Left lung (tissue), 10 donors: ENCODE measurements around the gene PDYN. TPM values are rescaled to one million over a fixed set of nuclear protein-coding genes. Genes with fewer than 3 reads are reported as not detected.

ENCODE experiments used
- ATAC-seq: fragments of 200-7000 bp; cut with Tn5 transposase; one replicate; pipeline ENCODE4 v1.9.1; 2020; ENCODE audit warnings: moderate library complexity
- DNase-seq, 4 donors: peaks; one replicate each; pipeline ENCODE4 v3.0.0-alpha.2; 2013 to 2020
- H3K27ac ChIP-seq, 2 donors: fragments of 200-600 bp; sonication (generic) in 1 of 2; one replicate each; pipeline versions ENCODE4 v1.5.0 to v1.8.0; 2020 to 2021
- H3K27me3 ChIP-seq, 2 donors: fragments of 200-600 bp; sonication (generic) in 1 of 2; one replicate each; pipeline versions ENCODE4 v1.5.0 to v1.8.0; 2020 to 2021
- H3K36me3 ChIP-seq, 2 donors: fragments of 200-600 bp; sonication (generic) in 1 of 2; one replicate each; pipeline versions ENCODE4 v1.5.0 to v1.8.0; 2020 to 2021
- H3K4me1 ChIP-seq, 2 donors: fragments of 200-600 bp; one replicate each; pipeline ENCODE4 v1.8.0; 2021
- H3K4me3 ChIP-seq, 2 donors: fragments of 200-600 bp; sonication (generic) in 1 of 2; one replicate each; pipeline versions ENCODE4 v1.5.0 to v1.8.0; 2020 to 2021; ENCODE audit warnings: mild to moderate bottlenecking in 1 of 2
- H3K9me3 ChIP-seq, 2 donors: fragments of 200-600 bp; sonication (generic) in 1 of 2; one replicate each; pipeline versions ENCODE4 v1.5.0 to v1.8.0; 2020 to 2021
- intact Hi-C, 2 donors: fragments of 100-400 bp; cut with DNase I; formaldehyde crosslinking; loops; one replicate each; pipeline versions ENCODE4 v1.11.2 to v1.14.2; 2022
- polyA plus RNA-seq, 6 donors: library from polyadenylated mRNA; unstranded; fragments of 120-200 nt; gene quantifications; one replicate each; pipeline ENCODE4 v1.2.1, GENCODE V29; 2013; ENCODE audit not compliant: insufficient read length in 6 of 6
- total RNA-seq, 2 donors: library from RNA; stranded (reverse); fragmentation: NEBNext Ultra II Directional; extraction: Animal tissue kit (Norgen Biotek cat#: 25700); gene quantifications; one replicate each; pipeline ENCODE4 v1.2.1, GENCODE V29; 2021
- TF ChIP-seq, protein P1 (sequence below), 2 donors: fragments of 200-600 bp; sonication (generic) in 1 of 2; IDR thresholded peaks; one replicate each; pipeline versions ENCODE4 v1.5.0 to v1.8.0; 2021; ENCODE audit warnings: antibody characterized with exemption in 2 of 2
- donor health status: DM: no; HTN: yes; CAD: no.
- donor health status: DM: no; HTN: no; CAD: no.

PDYN gene
- total and polyA plus RNA-seq, 8 donors = not detected

DNA sequence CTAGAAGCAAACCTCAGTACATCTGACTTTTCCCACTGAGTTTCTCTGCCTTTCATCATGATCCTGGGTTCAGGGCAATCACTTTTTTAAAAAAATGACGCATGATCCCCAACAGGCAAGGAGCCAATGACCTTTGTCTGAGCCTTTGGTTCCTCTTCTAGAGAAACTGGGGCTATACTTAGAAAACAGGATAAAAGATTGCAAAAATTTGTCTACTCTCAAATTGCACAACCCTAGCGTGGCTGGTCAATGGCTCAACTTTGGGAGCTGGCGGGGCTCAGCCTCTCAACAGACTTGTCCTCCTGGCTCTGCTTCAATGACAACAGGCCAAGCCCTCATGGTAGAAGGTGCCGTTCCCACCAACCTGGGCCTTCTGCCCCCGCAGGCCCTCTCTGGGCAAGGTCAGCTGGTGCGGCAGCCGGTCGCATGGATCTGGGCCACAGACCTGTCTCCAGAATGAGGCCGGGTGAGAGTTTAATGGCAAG is 48.7 kb downstream of the PDYN start:
- H3K4me3 ChIP-seq = no peak overlapping the region
- ATAC-seq = peak; percentile 59
- peak in 2 of 4 donors; percentile 79 to 87 for DNase-seq
- TF ChIP-seq, protein P1, sequence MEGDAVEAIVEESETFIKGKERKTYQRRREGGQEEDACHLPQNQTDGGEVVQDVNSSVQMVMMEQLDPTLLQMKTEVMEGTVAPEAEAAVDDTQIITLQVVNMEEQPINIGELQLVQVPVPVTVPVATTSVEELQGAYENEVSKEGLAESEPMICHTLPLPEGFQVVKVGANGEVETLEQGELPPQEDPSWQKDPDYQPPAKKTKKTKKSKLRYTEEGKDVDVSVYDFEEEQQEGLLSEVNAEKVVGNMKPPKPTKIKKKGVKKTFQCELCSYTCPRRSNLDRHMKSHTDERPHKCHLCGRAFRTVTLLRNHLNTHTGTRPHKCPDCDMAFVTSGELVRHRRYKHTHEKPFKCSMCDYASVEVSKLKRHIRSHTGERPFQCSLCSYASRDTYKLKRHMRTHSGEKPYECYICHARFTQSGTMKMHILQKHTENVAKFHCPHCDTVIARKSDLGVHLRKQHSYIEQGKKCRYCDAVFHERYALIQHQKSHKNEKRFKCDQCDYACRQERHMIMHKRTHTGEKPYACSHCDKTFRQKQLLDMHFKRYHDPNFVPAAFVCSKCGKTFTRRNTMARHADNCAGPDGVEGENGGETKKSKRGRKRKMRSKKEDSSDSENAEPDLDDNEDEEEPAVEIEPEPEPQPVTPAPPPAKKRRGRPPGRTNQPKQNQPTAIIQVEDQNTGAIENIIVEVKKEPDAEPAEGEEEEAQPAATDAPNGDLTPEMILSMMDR (IDR thresholded peaks at IDR 0.05) = no peak
- peaks cover 2 to 78% of the 10 kb centered on the region in 2 donors for H3K4me1 ChIP-seq
- H3K9me3 ChIP-seq = no peaks in the 10 kb centered on the region
- no peaks in the 10 kb centered on the region for H3K36me3 ChIP-seq
- peaks cover 0 to 66% of the 10 kb centered on the region in 2 donors for H3K27me3 ChIP-seq
- intact Hi-C loops = no loop called here
- peak overlapping the region; percentile 46 to 94 for H3K27ac ChIP-seq

GRCh38 chr20:1944345-1945091 is 49.3 kb downstream of the PDYN start:
- Histone ChIP-seq H3K4me3 (no peak overlapping the region), H3K27me3 (peaks cover 0 to 66% of the 10 kb centered on the region in 2 donors), H3K36me3 (no peaks in the 10 kb centered on the region), H3K9me3 (no peaks in the 10 kb centered on the region), H3K4me1 (peaks cover 2 to 74% of the 10 kb centered on the region in 2 donors), H3K27ac (peak overlapping the region; percentile 46 to 94)
- intact Hi-C loops = no loop called here
- no peak for DNase-seq
- TF ChIP-seq, protein P1 (IDR thresholded peaks at IDR 0.05) = no peak
- no peak for ATAC-seq

DNA sequence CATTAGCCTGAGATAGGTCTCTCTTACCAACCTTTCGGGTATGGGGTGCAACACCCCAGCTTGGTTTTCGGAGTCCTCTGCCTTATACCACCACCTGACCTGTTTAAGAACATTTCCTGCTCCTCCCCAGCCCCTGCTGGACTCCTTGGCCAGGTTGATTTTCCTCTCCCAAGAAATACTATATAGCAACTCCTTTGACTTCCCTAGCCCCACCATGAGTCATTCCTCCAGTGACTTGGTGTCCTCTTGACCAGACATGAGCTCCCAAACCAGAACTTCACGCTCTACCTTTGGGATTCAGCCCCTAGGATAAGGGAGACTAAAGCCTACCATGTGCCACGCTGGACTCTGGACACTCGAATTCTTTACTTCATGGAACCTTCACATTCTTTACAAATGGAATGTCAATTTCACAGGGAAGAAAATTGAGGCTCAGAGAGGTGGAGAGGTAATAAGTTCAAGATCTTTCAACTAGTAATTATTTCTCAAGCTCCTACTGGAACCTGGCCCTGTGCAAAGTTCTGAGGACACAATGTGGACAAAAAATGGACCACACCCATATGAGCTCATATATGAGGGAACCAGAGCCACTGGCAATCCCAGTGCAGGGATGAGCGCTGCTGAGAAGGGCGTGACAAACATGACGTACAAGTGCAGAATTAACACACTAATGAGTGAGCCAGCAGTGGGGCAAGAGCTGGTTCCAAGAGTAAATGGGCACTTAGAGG is 50.4 kb downstream of the PDYN start:
- intact Hi-C loops = no loop called here
- peak in 1 of 4 donors; percentile 64 for DNase-seq
- peaks cover 0 to 65% of the 10 kb centered on the region in 2 donors for H3K27me3 ChIP-seq
- ATAC-seq = peak; percentile 27
- peaks cover 2 to 76% of the 10 kb centered on the region in 2 donors for H3K4me1 ChIP-seq
- peaks cover 0 to 10% of the 10 kb centered on the region in 2 donors for H3K36me3 ChIP-seq
- H3K9me3 ChIP-seq = no peaks in the 10 kb centered on the region
- peak overlapping the region in 1 of 2 donors; percentile 94 for H3K27ac ChIP-seq
- H3K4me3 ChIP-seq = no peak overlapping the region
- TF ChIP-seq, protein P1 (IDR thresholded peaks at IDR 0.05) = no peak

DNA sequence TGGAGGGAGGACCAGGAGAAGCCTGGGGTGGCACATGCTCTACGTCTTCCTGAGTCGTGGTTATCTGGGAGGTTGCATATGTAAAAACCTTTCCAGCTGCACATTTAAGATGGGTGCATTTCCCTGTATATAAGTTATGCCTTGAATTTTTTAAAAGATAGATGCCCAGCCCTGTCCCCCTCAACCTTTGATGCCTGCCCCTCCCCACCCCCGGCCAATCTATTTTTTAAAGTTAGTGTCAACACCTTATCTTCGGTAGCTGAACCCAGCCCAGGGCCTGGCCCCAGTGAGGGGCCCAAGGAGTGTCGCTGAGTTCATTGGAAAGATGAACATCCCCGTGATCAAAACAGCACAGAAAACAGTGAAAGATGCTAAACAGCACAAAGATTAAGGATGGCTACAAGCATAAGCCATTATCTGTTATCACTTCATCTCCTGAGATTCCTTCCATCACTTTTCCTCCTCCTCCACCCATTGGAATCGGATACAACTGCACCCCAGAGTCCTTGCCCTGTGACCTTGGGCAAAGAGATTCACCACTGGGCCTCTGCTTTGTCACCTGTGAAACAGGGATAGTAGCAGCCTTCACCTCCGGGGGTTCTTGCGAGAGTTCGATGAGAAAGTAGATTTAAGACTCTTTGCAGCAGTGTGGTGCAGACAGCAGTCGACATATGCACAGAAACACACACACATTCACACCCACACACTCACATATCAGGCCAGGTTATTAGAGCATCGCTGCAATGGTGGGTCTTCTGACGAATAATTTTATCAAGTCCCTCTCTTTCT is 51.2 kb downstream of the PDYN start:
- H3K4me3 ChIP-seq = no peak overlapping the region
- peaks cover 0 to 16% of the 10 kb centered on the region in 2 donors for H3K36me3 ChIP-seq
- intact Hi-C loops = no loop called here
- peaks cover 0 to 58% of the 10 kb centered on the region in 2 donors for H3K27me3 ChIP-seq
- ATAC-seq (no peak), DNase-seq (no peak)
- H3K4me1 ChIP-seq = peaks cover 2 to 73% of the 10 kb centered on the region in 2 donors
- H3K27ac ChIP-seq = peak overlapping the region in 1 of 2 donors; percentile 94
- H3K9me3 ChIP-seq = no peaks in the 10 kb centered on the region
- TF ChIP-seq, protein P1 (IDR thresholded peaks at IDR 0.05) = no peak
